GM12865 (cell line): ENCODE measurements around the gene TMEM38A.

Experiments
- DNase-seq: peaks from one replicate; pipeline ENCODE4 v3.0.0; 2010; ENCODE audit warnings: low read depth
- H3K4me3 ChIP-seq: 2 replicates; pipeline ENCODE4 v1.5.1; 2011; ENCODE audit warnings: mild to moderate bottlenecking, low read depth, low read length, control low read depth
- TF ChIP-seq, protein P1 (sequence below): IDR thresholded peaks from 2 replicates; pipeline ENCODE4 v1.5.1; 2011; ENCODE audit warnings: low read length, control low read depth, low read depth, inconsistent platforms; ENCODE audit not compliant: insufficient read depth; ENCODE audit errors: missing control alignments

Gene TMEM38A, protein sequence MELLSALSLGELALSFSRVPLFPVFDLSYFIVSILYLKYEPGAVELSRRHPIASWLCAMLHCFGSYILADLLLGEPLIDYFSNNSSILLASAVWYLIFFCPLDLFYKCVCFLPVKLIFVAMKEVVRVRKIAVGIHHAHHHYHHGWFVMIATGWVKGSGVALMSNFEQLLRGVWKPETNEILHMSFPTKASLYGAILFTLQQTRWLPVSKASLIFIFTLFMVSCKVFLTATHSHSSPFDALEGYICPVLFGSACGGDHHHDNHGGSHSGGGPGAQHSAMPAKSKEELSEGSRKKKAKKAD

DNA sequence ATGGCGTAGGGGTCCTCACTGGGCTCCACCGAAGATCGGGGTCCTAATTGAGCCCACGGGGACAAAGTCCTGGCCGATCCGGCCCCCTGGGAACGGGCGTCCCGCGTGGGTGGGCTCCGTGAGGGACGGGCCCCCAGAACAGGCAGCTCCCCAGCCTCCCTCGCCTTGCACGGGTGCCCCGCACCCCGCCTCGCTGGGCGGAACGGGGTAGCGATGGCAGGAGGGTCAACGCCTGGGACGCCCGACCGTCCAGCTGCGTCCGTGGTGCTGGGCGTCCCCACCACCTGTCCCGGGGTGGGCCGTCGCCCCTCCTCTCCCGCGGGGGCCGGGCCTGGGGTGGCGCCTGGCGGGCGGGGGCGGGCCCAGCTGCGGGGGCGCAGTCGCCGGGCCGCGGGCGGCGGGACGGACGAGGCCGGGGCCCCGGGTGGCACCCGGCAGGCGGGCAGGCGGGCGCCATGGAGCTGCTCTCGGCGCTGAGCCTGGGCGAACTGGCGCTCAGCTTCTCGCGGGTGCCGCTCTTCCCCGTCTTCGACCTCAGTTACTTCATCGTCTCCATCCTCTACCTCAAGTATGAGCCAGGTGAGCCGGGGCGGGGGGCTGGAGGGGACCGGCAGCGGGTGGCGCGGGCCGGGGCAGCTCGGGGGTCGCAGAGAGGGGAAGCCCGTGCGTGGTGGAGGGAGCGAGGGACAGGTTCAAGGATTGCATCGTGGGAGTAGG is at the start of gene TMEM38A:
TSS of gene TMEM38A (plus strand) at position 377 of the 717 bp plus-strand sequence. CDS start at position 456, 79 bp downstream.
- TF ChIP-seq, protein P1, sequence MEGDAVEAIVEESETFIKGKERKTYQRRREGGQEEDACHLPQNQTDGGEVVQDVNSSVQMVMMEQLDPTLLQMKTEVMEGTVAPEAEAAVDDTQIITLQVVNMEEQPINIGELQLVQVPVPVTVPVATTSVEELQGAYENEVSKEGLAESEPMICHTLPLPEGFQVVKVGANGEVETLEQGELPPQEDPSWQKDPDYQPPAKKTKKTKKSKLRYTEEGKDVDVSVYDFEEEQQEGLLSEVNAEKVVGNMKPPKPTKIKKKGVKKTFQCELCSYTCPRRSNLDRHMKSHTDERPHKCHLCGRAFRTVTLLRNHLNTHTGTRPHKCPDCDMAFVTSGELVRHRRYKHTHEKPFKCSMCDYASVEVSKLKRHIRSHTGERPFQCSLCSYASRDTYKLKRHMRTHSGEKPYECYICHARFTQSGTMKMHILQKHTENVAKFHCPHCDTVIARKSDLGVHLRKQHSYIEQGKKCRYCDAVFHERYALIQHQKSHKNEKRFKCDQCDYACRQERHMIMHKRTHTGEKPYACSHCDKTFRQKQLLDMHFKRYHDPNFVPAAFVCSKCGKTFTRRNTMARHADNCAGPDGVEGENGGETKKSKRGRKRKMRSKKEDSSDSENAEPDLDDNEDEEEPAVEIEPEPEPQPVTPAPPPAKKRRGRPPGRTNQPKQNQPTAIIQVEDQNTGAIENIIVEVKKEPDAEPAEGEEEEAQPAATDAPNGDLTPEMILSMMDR = no peak
- DNase-seq = peak; percentile 70

GRCh38 chr19:16612636-16613035 is 48.3 kb upstream of the TMEM38A start:
- no peak for DNase-seq
- TF ChIP-seq, protein P1 = no peak
- no peak overlapping the region for H3K4me3 ChIP-seq

More for the DNA sequence above, at the start of gene TMEM38A:
- H3K4me3 ChIP-seq = peak within 1 kb of the TSS; percentile 98

GRCh38 chr19:16613841-16614240 is 47.1 kb upstream of the TMEM38A start:
- no peak overlapping the region for H3K4me3 ChIP-seq
- DNase-seq = no peak
- TF ChIP-seq, protein P1 = no peak

DNA sequence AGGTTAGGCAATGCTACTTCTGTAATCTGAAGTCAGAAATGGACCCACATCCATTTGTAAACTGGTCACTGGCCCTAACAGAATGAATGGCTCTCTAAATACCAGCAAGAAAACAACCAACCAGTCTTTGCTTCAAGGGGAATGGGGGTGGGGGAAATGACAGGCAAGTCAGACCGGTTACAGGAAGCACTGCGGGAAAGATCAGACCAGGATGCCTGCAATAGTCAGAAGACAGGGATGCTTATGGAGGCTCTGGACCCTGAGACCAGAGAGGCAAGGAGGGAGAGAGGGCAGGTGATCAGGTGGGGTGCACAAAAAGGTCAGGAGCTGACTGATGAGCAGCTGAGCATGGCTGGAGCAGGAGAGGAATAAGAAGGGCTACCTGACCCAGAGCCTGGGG is 46.0 kb upstream of the TMEM38A start:
- TF ChIP-seq, protein P1 = no peak
- H3K4me3 ChIP-seq = no peak overlapping the region
- DNase-seq = no peak

GRCh38 chr19:16615808-16616207 is 45.1 kb upstream of the TMEM38A start:
- TF ChIP-seq, protein P1 = no peak
- DNase-seq = peak; percentile 45

GRCh38 chr19:16618248-16618647 is 42.7 kb upstream of the TMEM38A start:
- no peak overlapping the region for H3K4me3 ChIP-seq
- TF ChIP-seq, protein P1 = no peak
- no peak for DNase-seq

More at GRCh38 chr19:16615808-16616207, 45.1 kb upstream of the TMEM38A start:
- no peak overlapping the region for H3K4me3 ChIP-seq
